Stomach (tissue), 9 donors: ENCODE measurements around the gene TSPAN2. TPM values are rescaled to one million over a fixed set of nuclear protein-coding genes. Genes with fewer than 3 reads are reported as not detected.

Experiments used
- DNase-seq, 2 donors: peaks; one replicate each; pipeline versions ENCODE4 v3.0.0 to v3.0.0-alpha.2; 2013 to 2019
- H3K27ac ChIP-seq, 5 donors: fragments of 200-600 bp in 4 of 5; sonication (generic) in 4 of 5; one replicate each; pipeline ENCODE4 v1.5.1; 2013 to 2019; ENCODE audit warnings: mild to moderate bottlenecking in 1 of 5, moderate library complexity in 1 of 5
- H3K27me3 ChIP-seq, 3 donors: fragments of 200-600 bp; sonication (generic); one replicate each; pipeline ENCODE4 v1.5.1; 2017 to 2019; ENCODE audit warnings: mixed run types in 1 of 3
- H3K36me3 ChIP-seq, 4 donors: fragments of 200-600 bp; sonication (generic); 1 replicate in 3 of 4; 2 replicates in 1 of 4; pipeline ENCODE4 v1.5.1; 2016 to 2019
- H3K4me1 ChIP-seq, 4 donors: fragments of 200-600 bp; sonication (generic); one replicate each; pipeline ENCODE4 v1.5.1; 2016 to 2019
- H3K4me3 ChIP-seq, 4 donors: fragments of 200-600 bp; sonication (generic) in 3 of 4; one replicate each; pipeline ENCODE4 v1.5.1; 2016 to 2019; ENCODE audit warnings: mild to moderate bottlenecking in 1 of 4
- H3K9me3 ChIP-seq, 4 donors: fragments of 200-600 bp; sonication (generic); one replicate each; pipeline ENCODE4 v1.5.1; 2016 to 2019
- EP300 ChIP-seq: sonication (generic); formaldehyde crosslinking; IDR thresholded peaks from one replicate; pipeline ENCODE4 v1.6.1; 2017; ENCODE audit warnings: antibody characterized with exemption
- POLR2A ChIP-seq, 4 donors: fragments of 450-650 bp; IDR thresholded peaks; one replicate each; pipeline ENCODE4 v1.6.1; 2016; ENCODE audit warnings: antibody characterized with exemption in 4 of 4, control low read depth in 2 of 4, mild to moderate bottlenecking in 1 of 4, moderate library complexity in 1 of 4
- POLR2AphosphoS5 ChIP-seq, 3 donors: sonication (generic); formaldehyde crosslinking; IDR thresholded peaks; one replicate each; pipeline ENCODE4 v1.6.1; 2016; ENCODE audit warnings: antibody characterized with exemption in 3 of 3
- WGBS, 5 donors: extraction: QIAGEN DNeasy Blood & Tissue Kit in 3 of 5; methylation state at CpG; one replicate each; pipeline versions ENCODE4 v1.1.5 to v1.1.7; 2013 to 2018; 5-methylcytosine and 5-hydroxymethylcytosine counted together
- intact Hi-C: fragments of 100-400 bp; cut with DNase I; formaldehyde crosslinking; loops from one replicate; pipeline ENCODE4 v1.15.1; 2023; ENCODE audit warnings: low total_unique reads
- polyA plus RNA-seq, 3 donors: library from polyadenylated mRNA; stranded (reverse); fragments of 200-250 nt; gene quantifications; one replicate each; pipeline ENCODE4 v1.2.3, GENCODE V29; 2013
- total RNA-seq, 5 donors: library from RNA; depleted of rRNA; stranded (reverse); fragments of >200 nt; gene quantifications; one replicate each; pipeline versions ENCODE4 v1.1.0 to v1.2.3, GENCODE V29; 2014 to 2016
- TF ChIP-seq, protein P1 (sequence below), 7 experiments: fragments of 450-650 bp in 4 of 7; fragments of 200-600 bp in 3 of 7; sonication (generic) in 3 of 7; IDR thresholded peaks; one replicate each; pipeline ENCODE4 v1.5.1; 2016 to 2019; ENCODE audit warnings: antibody characterized with exemption in 7 of 7, control low read depth in 2 of 7, mild to moderate bottlenecking in 1 of 7
- donor health status: healthy with polysubstance abuse.
- donor health status: Bipolar disorder and iron deficiency.
- donor health status: healthy.

Gene TSPAN2
- total and polyA plus RNA-seq, 8 donors = 2.6 to 39.7 (median 10.2) TPM

DNA sequence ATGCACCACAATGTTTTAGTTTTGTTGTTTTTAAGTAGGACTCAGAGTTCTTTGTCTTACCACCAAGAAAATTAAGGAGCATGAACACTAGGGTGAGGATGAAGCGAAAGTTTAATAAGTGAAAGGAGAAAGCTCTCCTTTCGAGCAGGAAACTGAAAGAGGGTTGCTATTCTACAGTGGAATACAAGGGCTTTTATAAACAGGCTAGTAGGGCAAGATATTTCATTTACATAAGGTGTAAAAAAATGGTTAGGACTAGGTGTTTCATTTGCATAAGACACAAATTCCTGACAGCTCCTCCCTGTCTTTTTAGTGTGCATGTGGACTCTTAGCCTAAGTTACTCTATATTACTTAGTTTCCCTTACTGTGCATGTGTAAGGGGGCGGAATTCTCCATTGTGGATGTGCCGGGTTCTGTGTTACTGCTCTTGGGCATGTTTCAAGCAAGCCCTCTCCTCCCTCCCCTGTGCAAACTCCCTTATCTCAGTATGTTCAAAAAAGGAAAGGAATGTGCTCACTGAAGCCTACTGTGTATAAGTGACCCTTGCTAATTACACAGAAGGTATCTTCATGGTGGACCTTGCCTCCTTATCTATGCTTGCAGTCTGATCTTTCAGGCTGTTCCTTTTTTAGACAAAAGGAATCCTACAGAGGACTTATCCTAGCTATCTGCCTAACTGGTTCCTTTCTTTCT, 52.3 kb downstream of the TSPAN2 start:
- Histone ChIP-seq H3K9me3 (no peaks in the 10 kb centered on the region), H3K27me3 (no peaks in the 10 kb centered on the region), H3K4me1 (peaks cover 0 to 23% (median 13%) of the 10 kb centered on the region in 4 donors), H3K36me3 (peaks cover 0 to 7% (median 0%) of the 10 kb centered on the region in 4 donors), H3K4me3 (no peak overlapping the region), H3K27ac (no peak overlapping the region)
- TF ChIP-seq POLR2A (IDR thresholded peaks at IDR 0.05) (no peak), EP300 (no peak)
- TF ChIP-seq, protein P1, sequence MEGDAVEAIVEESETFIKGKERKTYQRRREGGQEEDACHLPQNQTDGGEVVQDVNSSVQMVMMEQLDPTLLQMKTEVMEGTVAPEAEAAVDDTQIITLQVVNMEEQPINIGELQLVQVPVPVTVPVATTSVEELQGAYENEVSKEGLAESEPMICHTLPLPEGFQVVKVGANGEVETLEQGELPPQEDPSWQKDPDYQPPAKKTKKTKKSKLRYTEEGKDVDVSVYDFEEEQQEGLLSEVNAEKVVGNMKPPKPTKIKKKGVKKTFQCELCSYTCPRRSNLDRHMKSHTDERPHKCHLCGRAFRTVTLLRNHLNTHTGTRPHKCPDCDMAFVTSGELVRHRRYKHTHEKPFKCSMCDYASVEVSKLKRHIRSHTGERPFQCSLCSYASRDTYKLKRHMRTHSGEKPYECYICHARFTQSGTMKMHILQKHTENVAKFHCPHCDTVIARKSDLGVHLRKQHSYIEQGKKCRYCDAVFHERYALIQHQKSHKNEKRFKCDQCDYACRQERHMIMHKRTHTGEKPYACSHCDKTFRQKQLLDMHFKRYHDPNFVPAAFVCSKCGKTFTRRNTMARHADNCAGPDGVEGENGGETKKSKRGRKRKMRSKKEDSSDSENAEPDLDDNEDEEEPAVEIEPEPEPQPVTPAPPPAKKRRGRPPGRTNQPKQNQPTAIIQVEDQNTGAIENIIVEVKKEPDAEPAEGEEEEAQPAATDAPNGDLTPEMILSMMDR (IDR thresholded peaks at IDR 0.05) = no peak
- peak in 1 of 2 donors; percentile 19 for DNase-seq
- 43 to 55% (median 46%) methylated on average over 4 of the region's 4 CpGs for WGBS, 5 donors
- intact Hi-C loops = no loop called here

GRCh38 chr1:115035652-115036051, 53.7 kb downstream of the TSPAN2 start:
- Histone ChIP-seq H3K4me1 (peaks cover 0 to 23% (median 13%) of the 10 kb centered on the region in 4 donors), H3K9me3 (no peaks in the 10 kb centered on the region), H3K36me3 (no peaks in the 10 kb centered on the region), H3K4me3 (no peak overlapping the region), H3K27ac (no peak overlapping the region), H3K27me3 (no peaks in the 10 kb centered on the region)
- TF ChIP-seq POLR2A (IDR thresholded peaks at IDR 0.05) (no peak), POLR2AphosphoS5 (IDR thresholded peaks at IDR 0.05) (no peak), EP300 (no peak)
- TF ChIP-seq, protein P1 (IDR thresholded peaks at IDR 0.05) = no peak
- DNase-seq = no peak
- WGBS, 5 donors = 73 to 90% (median 81%) methylated on average over 1 of the region's 1 CpG
- intact Hi-C loops = no loop called here

GRCh38 chr1:115031595-115031994, 57.7 kb downstream of the TSPAN2 start:
- no peaks in the 10 kb centered on the region for H3K9me3 ChIP-seq

GRCh38 chr1:115029526-115029925, 59.8 kb downstream of the TSPAN2 start, which contains the start of gene TSHB:
Gene TSHB (plus strand): TSS chr1:115029826. CDS start chr1:115033363, 3,537 bp downstream.
- Histone ChIP-seq H3K9me3 (no peaks in the 10 kb centered on the region), H3K27me3 (no peaks in the 10 kb centered on the region), H3K4me3 (no peak within 1 kb of the TSS), H3K4me1 (no peaks in the 10 kb centered on the region), H3K27ac (no peak within 1 kb of the TSS), H3K36me3 (no peaks in the 10 kb centered on the region)
- DNase-seq = no peak
- intact Hi-C loops = no loop called here
- no peak for TF ChIP-seq POLR2A (IDR thresholded peaks at IDR 0.05)
- TF ChIP-seq, protein P1 (IDR thresholded peaks at IDR 0.05) = no peak
- no peak for TF ChIP-seq EP300
- no peak for TF ChIP-seq POLR2AphosphoS5 (IDR thresholded peaks at IDR 0.05)

More at GRCh38 chr1:115031595-115031994, 57.7 kb downstream of the TSPAN2 start:
- Histone ChIP-seq H3K4me3 (no peak overlapping the region), H3K27ac (no peak overlapping the region), H3K4me1 (peaks cover 0 to 3% (median under 1%) of the 10 kb centered on the region in 4 donors), H3K36me3 (no peaks in the 10 kb centered on the region), H3K27me3 (no peaks in the 10 kb centered on the region)
- intact Hi-C loops = no loop called here
- TF ChIP-seq POLR2A (IDR thresholded peaks at IDR 0.05) (no peak), EP300 (no peak), POLR2AphosphoS5 (IDR thresholded peaks at IDR 0.05) (no peak)
- TF ChIP-seq, protein P1 (IDR thresholded peaks at IDR 0.05) = no peak
- WGBS, 5 donors = 56 to 70% (median 65%) methylated on average over 2 of the region's 2 CpGs
- DNase-seq = no peak
